GM19372 (cell line): Measurements from ENCODE around the gene OSBPL8.
"Not testable (repeated sequence)": the region's sequence is repeated elsewhere in the genome, so short reads cannot be mapped to it uniquely, and the experiment has no call there.

ENCODE experiments used
- ATAC-seq: cut with Tn5 transposase; IDR thresholded peaks from one replicate; pipeline ENCODE4 v1.9.1; 2021; ENCODE audit warnings: mild to moderate bottlenecking, low read depth, moderate library complexity; ENCODE audit not compliant: unreplicated experiment

The OSBPL8 gene

DNA sequence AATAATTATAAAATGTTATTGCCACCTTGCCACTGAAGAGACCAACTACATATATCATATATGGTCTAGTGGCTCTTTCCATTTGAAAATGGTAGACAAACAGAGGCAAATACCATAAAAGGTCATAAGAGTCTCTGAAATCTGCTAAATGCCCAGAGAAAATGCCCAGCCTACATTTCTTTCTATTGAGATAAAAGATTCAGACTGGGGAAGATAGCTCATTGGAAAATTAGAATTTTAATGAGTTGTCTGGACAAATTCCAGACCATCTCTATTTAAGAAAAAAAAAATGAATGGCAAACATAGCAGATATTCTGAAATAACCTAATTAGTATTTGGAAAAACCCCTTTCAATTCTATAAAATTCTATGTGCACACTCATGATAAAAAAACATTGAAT lies 131.5 kb downstream of the OSBPL8 start:
- no peak for ATAC-seq

DNA sequence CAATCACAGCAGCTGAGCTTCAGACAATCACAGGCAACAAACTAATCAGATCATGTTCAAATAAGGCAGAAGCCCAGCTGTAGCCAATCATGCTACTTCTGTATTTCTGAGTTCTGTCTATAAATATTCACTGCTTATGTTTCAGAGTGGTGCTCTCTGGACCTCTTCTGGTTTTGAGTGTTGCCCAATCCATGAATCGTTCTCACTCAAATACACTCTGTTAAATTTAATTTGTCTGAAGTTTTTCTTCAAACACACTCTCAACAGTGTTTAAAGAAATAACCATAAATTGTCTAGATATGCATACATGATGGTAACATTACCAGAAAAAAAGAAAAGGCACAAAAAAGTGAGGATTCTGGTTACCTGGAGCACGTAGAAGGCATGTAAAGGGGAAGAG lies 133.4 kb downstream of the OSBPL8 start:
- no peak for ATAC-seq

DNA sequence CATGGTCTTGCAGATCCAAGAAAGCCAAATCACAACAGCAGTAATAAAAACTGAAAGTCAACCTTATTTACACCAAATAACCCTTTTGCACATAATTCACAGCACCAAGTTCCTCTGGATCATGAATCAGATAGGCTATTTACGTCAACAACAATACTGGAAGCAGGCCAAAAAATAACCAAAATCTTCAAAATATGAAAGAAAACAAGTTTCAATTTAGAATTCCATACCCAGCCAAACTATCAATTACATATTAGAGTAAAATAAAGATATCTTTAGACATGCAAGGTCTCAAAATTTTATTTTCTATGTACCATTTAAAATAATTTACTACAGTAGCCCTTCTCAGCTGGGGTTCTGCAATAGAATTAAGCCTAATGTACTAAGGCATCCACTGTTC lies 134.6 kb downstream of the OSBPL8 start:
- no peak for ATAC-seq

DNA sequence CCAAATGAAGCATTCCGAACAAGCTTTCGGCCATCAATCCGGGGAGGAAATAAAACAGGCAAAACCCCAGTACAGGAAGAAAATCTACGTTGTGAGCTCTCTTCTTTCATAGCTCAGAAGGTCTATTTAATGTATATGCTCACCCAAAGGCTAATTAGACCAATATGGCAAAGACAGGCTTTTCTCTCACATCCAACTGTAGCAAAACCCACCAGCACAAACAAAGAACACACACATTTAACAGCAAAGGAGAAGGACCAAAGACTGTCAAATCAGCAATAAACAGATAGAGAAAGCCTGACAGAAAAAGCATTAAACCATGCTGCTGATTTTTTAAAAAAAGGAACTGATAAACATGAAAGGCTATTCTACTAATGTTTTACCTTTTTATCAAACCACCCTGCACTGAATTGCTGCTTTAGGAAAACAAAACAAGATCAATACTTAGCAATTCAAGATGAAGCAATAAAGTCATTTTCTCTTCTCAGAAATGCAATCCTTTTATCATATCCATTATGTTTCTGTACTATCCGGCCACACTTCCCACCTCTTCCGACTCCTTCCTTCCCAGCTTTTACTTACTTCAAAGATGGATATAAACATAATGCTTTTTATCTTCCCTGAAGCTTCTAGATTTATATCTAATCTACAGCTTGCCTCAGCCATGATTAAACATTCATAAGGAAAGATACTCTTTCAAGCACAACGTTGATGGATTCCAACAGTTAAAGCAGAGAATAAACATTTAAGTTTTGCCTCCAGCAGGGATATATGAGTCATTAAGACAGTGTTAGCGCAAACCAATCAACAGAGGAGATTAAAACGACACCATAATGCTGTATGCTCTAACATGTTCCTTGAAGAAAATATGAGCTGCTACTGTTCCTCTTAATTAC lies 136.8 kb downstream of the OSBPL8 start:
- no peak for ATAC-seq

DNA sequence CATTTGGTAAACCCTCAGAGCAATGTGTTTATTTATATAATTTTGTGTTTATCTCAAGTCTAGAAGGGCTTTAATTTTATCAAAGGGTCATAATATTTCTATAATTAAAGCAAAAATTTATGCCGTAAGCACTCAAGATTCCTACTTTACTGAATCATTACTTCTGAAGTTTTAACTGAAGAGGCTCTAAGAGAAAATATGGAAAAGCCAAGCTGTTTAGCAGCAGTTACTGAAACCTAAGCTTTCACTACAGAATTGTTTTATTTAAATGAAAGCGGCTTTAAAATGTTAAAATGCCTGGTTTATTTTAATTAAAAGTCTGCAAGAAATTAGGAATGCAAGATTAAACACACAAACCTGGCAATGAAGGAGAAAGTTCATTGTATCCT lies 137.4 kb downstream of the OSBPL8 start:
- no peak for ATAC-seq

DNA sequence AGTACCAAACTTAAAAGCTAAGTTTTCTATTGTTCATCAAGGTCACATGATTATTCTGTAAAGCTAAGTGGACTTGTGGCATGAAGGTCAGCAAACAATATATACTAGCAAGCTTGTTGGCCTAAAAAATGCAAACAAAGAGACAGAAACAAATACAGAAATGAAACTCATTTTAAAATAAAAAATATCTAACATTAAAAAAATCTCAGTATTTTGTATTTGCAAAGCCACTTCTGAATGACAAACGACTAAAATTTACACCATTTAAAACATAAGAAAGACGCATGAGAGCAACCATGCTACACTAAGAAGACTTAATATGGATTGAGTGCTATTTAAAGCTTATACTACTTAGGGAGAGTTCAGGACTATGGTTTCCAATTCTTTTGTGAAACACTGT lies 138.5 kb downstream of the OSBPL8 start:
- no peak for ATAC-seq

DNA sequence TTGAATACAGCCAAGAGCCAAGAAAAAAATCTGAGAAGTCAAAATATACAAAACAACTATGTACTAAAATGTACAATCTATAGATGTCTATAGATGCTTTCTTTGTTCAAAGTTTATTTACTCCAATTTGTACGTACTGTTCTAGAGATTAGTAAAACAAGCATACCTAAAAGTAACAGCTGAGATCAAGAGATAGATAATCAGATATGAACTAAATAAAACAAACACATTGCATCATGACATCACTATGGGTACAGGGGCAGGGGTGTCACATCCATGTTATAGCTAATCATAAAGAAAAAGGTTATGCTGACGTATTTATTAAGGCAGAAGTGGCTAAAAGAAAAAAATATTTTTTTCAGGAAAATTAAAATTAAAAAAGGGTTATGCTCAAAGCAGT lies 139.3 kb downstream of the OSBPL8 start:
- no peak for ATAC-seq

DNA sequence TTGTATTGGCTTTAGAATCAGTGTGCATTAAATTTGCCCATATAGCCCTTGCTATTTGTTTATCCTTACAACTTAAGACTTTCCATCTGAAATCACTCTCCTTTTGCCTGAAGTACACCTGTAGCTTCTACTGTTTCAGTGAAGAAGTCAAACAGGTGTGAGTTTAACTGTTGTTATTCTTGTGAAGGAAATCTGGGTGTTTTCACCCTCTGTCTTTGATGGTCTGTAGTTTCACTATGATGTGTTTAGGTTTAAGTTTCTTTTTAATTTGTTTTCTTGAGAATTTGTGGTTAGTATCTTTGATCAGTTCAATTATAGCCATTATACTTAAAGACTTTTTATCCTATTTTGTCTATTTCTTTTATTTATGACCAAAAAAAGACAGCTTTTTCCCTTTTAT lies 142.5 kb downstream of the OSBPL8 start:
- no peak for ATAC-seq

DNA sequence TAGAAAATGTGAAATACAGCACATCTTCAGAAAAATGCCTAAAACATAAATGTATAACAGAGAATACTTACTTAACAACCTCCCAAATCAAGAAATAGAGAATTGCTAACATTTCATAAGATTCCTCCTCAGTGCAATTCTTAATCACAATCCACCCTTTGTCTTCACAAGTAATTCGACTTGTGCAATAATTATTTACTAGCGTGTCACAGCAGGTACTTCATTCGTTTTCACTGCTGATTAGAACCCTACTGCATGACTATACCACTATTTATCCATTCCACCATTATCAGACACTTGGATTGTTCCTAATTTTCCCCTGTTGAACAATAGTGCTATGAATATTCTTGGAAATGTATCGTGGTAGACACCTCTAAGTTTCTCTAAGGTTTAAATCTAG lies 146.4 kb downstream of the OSBPL8 start:
- no peak for ATAC-seq

DNA sequence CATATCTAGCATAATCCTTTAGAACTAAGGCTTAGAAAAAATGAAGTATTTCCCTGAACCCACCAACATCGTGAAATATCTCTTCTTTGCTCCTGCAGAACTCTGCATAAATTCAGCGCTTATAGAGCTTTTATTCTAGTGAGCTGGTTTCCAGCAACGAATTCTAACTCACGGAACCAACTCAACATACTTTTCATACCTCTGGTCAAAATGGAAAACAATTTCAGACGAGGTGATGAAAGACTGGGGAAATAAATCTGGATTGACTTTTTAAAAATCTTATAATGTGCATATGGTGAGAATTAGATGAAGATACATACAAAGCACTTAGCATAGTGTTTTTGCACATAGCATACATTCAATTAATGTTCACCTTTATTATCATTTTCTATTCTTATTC lies 148.8 kb downstream of the OSBPL8 start:
- ATAC-seq: no peak

DNA sequence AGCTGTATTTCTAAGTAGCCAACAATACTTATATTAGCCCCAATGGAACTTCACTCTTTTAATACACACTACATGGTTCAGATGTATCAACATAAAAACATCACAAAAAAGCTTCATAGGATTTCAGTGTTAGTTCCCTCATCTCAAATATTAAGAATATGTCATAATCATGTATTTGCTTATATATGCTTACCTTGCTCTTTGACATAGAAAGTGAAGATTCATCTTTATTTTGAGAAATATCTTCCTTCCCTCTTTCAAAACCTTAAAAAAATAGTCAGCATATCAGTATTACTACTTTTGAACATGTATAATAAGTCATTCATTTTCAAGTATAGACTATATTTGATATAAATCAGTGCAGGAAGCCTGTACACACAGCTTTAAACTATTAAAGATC lies 149.2 kb downstream of the OSBPL8 start:
- no peak for ATAC-seq

DNA sequence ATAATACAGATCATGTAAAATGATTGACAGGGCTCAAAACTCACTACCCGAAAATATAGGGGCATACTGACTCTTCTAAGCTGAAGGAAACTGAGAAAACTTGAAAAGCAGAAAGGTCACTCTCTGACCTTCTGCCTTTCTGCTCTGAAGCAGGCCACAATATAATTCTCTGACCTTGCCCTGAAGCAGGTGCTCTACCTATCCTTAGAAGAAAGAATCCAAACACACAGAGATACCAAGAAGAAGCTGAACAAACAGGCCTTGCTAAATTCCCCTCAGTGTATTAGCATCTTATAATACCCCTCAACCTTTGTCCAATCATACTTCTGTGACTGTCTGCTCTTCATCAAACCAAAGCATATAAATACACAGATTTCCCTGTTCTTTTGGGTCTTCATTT lies 150.5 kb downstream of the OSBPL8 start:
- ATAC-seq: no peak

DNA sequence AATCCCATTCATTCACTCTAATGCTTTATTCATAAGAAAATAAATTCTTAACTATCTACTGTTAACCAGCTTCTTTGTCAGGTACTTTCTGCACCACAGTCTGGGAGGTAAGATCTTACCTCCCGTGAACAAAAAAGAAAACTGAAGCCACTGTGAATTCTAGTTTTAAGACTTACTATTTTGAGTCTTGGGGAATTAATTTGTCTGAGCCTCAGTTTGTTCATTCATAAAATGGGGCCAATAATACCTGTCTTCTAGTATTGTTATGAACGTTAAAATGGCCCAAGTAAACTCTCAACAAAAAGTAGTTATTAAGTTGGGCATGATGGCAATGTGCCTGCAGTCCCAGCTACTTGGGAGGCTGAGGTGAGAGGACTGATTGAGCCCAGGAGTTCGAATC lies 151.9 kb downstream of the OSBPL8 start:
- no peak for ATAC-seq

DNA sequence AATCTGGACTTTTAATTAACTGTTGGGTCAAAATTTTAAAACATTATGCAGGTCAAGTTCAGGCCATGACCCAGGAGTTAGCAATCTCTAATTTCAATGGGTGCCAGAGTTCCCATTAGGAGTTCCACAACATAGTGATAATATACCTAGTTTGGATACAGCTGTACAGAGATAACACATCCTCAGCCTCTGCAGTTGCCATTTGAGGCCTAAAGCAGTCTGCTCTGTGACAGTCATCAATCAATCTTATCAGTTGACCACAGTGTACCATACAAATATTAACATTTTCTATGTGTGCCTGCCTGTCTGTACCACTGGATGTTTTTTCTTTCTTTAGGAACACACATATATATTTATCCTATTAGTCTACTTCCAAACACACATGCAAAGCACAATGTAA lies 157.3 kb downstream of the OSBPL8 start:
- ATAC-seq: no peak

DNA sequence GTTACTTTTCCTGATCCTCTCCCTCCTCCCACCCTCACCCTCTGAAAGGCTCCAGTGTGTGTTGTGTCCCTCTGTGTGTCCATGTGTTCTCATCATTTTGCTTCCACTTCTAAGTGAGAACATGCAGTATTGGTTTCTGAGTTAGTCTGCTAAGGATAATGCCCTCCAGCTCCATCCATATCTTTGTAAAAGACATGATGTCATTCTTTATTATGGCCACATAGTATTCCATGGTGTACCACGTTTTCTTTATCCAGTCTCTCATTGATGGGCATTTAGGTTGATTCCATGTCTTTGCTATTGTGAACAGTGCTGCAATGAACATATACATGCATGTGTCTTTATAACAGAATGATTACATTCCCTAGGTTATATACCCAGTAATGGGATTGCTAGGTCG lies 159.4 kb downstream of the OSBPL8 start:
- no peak for ATAC-seq

DNA sequence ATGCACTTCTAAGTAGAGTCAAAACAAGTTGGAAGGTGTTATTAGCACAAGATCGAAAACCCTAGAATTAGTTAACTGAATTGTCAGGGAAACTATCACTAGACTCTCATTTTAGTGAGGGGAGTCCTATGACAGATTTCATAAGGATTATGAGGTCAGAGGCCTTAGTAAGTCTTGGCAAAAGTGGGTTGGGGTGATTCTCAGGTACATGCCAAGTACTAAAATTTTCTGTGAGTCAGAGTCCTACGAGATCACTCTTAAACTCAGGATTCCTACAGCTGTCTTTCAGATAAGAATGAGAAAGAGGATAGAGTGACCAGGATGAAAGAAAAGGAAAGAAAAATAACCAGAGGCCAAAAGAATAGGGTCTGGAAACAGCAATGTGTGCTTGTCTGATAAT lies 160.5 kb downstream of the OSBPL8 start:
- no peak for ATAC-seq

DNA sequence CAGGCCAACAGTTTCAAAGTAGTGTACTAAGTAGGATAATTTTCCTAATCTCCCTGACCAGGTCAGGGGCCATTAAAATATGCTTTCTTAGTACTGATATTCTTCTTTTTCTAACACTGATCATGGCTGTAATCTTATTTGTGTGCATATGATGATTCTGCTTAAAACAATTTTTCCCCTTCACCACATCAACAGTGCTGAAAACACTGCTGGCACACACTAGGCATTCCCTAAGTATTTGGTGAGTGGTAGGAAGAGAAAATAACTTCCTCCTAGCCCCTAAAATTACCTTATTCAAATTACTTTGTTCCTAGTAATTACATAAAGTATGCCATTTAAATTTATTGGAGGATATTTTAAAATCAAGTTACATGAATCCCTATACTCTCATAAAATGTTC lies 161.5 kb downstream of the OSBPL8 start:
- ATAC-seq: no peak

DNA sequence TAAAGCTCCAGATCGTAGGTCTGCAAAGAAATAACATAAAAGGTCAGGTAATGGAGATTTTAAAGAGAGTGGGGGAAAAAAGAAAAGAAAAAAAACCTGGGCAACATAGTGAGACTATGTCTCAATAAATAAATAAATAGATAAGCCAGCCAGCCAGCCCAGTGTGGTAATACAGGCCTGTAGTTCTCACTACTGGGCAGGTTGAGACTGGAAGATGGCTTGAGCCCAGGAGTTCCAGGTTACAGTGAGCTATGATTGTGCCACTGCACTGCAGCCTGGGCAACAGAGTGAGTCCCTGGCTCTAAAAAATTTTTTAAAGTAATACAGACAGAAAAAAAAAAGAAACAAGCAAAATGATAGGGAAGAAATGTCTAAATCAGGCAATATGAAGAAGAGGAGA lies 168.1 kb downstream of the OSBPL8 start:
- no peak for ATAC-seq

DNA sequence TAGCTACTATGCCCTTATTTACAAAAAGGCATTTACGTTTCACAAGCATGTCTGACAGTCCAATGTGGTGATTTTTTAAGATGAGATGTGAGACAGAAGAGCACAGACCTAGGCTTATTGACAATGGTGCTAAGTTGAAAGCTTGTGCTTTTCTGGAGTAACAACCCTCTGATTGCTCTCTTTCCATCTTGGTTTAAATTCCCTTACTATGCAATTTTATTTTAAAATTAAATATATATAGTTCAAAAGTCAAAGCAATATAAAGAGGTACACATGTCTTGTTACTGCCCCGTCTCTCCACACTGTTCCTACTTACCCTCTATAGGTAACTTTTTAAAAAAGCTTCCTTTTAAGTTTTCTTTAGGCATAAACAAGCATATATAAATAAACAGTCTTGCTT lies 172.0 kb downstream of the OSBPL8 start:
- ATAC-seq: no peak

DNA sequence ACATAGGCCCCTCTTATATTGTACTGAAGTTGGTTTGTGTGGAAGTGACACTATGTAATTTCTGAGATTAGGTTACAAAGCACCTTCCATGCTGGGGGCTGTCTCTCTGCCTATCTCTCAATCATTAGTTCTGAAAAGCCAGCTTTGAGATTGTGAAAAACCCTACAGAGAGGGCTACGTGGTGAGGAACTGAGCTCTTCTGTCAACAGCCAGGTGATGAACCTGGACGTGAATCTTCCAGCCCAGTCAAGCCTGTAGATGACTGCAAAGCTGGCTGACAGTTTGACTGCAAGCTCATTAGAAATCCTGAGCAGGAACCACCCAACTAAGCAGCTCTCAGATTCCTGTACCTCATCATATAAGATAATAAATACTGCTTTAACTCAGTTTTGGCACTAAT lies 175.0 kb downstream of the OSBPL8 start:
- no peak for ATAC-seq

DNA sequence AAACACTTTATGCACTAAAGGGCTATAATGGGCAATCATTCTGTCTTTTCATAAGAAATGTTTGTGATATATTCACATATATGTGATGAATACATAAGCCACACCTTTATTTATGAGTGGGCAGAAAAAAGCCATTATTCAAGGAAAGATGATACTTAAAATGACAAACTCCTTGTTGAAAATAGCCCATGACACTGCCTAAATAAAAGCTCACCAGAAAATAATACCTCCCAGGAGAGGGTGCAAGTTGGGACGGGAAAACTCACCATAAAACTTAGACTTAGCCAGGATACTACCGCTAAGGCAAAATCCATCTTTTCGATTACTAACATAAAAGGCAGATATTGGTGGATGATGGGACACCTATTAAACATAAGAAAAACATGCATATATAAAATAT lies 175.6 kb downstream of the OSBPL8 start:
- ATAC-seq: no peak

DNA sequence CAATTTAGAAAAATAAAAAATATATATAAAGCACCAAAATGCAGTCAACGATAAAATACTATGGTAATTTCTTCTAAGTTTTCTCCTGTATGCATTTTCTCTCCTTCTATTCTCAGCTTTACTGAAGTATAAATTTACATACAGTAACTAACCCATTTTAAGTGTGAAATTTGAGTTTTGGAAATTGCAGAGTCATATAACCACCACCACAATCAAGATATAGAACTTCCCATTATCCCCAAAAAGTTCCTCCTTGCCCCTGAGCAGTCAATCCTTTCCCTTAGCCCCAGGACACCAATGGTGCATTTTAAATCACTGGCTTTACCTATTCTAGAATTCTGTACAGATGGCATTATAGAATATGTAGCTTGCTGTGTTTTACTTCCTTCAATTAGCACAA lies 180.3 kb downstream of the OSBPL8 start:
- no peak for ATAC-seq

DNA sequence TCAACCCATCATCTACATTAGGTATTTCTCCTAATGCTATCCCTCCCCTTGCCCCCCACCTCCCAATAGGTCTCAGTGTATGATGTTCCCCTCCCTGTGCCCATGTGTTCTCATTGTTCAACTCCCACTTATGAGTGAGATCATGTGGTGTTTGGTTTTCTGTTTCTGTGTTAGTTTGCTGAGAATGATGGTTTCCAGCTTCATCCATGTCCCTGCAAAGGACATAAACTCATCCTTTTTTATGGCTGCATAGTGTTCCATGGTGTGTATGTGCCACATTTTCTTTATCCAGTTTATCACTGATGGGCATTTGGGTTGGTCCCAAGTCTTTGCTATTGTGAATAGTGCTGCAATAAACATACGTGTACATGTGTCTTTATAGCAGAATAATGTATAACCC lies 182.7 kb downstream of the OSBPL8 start:
- not testable (repeated sequence) for ATAC-seq
